ENCODE data around the gene P4HA2. TPM values are rescaled to one million over a fixed set of nuclear protein-coding genes. Genes with fewer than 3 reads are reported as not detected.

P4HA2 gene
- total RNA-seq, 2 experiments from 2014 or later = 17.3 to 18.6 TPM

DNA sequence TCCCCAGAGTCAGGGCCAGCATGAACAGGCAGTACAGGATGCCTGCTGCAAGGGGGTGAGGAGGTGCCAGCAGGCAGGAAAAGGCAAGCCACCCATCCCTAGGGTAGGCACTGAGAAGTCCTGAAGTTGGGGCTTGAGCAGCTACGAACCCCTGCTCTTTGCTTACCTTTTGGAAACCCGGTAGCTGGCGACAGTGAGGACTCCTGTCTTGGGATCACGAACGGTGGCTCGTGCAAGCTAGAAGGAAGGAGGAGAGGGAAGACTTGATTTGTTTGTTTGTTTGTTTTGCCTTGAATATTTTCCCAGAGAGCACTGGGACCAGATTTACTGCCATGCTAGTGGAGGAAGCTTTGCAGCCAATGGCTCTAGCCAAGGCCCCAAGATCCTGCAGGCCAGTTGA is 23.7 kb downstream of the P4HA2 start:
- POLR2A ChIA-PET = interaction anchor here (0.8 kb wide), 1 partner anchor 12 kb away, joined by 3 read pairs; no protein-coding TSS in a partner anchor
- Mint-ChIP-seq H3K9me3 (no peaks in the 10 kb centered on the region), H3K4me1 (ENCODE audit: low read depth) (peaks cover 3% of the 10 kb centered on the region), H3K36me3 (ENCODE audit: low read depth) (no peaks in the 10 kb centered on the region), H3K27ac (no peak overlapping the region), H3K4me3 (no peak overlapping the region), H3K27me3 (peaks cover 2% of the 10 kb centered on the region)
- ATAC-seq (no peak), DNase-seq (no peak)
- TF ChIP-seq, protein P1, sequence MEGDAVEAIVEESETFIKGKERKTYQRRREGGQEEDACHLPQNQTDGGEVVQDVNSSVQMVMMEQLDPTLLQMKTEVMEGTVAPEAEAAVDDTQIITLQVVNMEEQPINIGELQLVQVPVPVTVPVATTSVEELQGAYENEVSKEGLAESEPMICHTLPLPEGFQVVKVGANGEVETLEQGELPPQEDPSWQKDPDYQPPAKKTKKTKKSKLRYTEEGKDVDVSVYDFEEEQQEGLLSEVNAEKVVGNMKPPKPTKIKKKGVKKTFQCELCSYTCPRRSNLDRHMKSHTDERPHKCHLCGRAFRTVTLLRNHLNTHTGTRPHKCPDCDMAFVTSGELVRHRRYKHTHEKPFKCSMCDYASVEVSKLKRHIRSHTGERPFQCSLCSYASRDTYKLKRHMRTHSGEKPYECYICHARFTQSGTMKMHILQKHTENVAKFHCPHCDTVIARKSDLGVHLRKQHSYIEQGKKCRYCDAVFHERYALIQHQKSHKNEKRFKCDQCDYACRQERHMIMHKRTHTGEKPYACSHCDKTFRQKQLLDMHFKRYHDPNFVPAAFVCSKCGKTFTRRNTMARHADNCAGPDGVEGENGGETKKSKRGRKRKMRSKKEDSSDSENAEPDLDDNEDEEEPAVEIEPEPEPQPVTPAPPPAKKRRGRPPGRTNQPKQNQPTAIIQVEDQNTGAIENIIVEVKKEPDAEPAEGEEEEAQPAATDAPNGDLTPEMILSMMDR (IDR thresholded peaks at IDR 0.05) = no peak
- CTCF ChIA-PET = interaction anchor here (3.0 to 3.4 kb wide), 2 partner anchors 14 to 24 kb away, joined by 9 to 12 read pairs; no protein-coding TSS in a partner anchor
- intact Hi-C loops (cut with micrococcal nuclease) = loop anchor here (2.0 kb wide), 1 partner anchor 23 kb away; no protein-coding TSS in a partner anchor

GRCh38 chr5:132203464-132203818 is 24.2 kb downstream of the P4HA2 start:
- ChIA-PET CTCF (interaction anchor here (3.0 to 3.4 kb wide), 2 partner anchors 13 to 23 kb away, joined by 9 to 12 read pairs; no protein-coding TSS in a partner anchor), POLR2A (interaction anchor here (0.8 kb wide), 1 partner anchor 12 kb away, joined by 3 read pairs; no protein-coding TSS in a partner anchor)
- H3K27me3 Mint-ChIP-seq = peaks cover 2% of the 10 kb centered on the region
- DNase-seq (no peak), ATAC-seq (no peak)
- H3K9me3 Mint-ChIP-seq = no peaks in the 10 kb centered on the region
- TF ChIP-seq, protein P1 (IDR thresholded peaks at IDR 0.05) = no peak
- no peak overlapping the region for H3K27ac Mint-ChIP-seq
- H3K4me3 Mint-ChIP-seq = no peak overlapping the region
- H3K36me3 Mint-ChIP-seq (ENCODE audit: low read depth) = no peaks in the 10 kb centered on the region
- intact Hi-C loops (cut with micrococcal nuclease) = loop anchor here (2.0 kb wide), 1 partner anchor 23 kb away; no protein-coding TSS in a partner anchor
- H3K4me1 Mint-ChIP-seq (ENCODE audit: low read depth) = peaks cover 3% of the 10 kb centered on the region

GRCh38 chr5:132202711-132203463 is 24.8 kb downstream of the P4HA2 start:
- Mint-ChIP-seq H3K27ac (no peak overlapping the region), H3K4me3 (no peak overlapping the region), H3K36me3 (ENCODE audit: low read depth) (no peaks in the 10 kb centered on the region), H3K9me3 (no peaks in the 10 kb centered on the region), H3K4me1 (ENCODE audit: low read depth) (peaks cover 3% of the 10 kb centered on the region), H3K27me3 (peaks cover 2% of the 10 kb centered on the region)
- CTCF ChIA-PET = interaction anchor here (1.0 to 3.4 kb wide), 3 partner anchors 13 to 41 kb away, joined by 3 to 12 read pairs (median 9); no protein-coding TSS in a partner anchor
- TF ChIP-seq, protein P1 (IDR thresholded peaks at IDR 0.05) = no peak
- intact Hi-C loops (cut with micrococcal nuclease) = loop anchor here (2.0 kb wide), 1 partner anchor 22 kb away; no protein-coding TSS in a partner anchor
- ATAC-seq (no peak), DNase-seq (no peak)
- POLR2A ChIA-PET = no interaction called here

DNA sequence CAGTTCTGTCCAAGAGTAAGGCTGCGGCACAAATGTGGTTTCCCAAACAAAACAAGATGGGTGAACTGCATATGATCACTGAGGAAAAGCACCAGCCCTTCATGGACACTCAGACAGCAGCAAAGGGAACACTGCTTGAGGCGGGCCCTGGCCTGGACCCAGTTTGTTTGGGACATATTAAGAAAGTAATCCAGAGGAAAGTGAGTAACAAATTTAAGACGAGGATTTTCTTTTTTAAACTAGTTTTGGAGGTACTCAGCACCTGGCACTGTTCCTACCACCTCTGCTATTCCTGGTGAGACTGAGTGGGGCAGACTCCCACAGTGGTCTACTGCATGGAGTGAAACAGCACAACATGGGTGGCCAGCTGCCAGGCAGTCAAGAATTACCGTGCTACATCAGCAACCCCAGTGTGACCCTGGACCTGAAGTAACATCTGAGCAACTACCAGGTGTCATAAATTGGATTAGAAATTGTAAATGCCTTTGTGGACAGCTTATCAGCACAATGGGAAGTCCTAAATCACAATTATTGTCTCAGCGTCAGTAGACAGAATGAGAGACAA is 28.5 kb downstream of the P4HA2 start:
- DNase-seq = no peak
- intact Hi-C loops (cut with micrococcal nuclease) = no loop called here
- ATAC-seq = no peak
- TF ChIP-seq, protein P1 (IDR thresholded peaks at IDR 0.05) = no peak
- CTCF ChIA-PET = interaction anchor here (1.3 to 1.5 kb wide), 3 partner anchors 9 to 192 kb away, joined by 3 to 5 read pairs (median 5); no protein-coding TSS in a partner anchor
- H3K9me3 Mint-ChIP-seq = no peaks in the 10 kb centered on the region
- POLR2A ChIA-PET = no interaction called here
- peaks cover 3% of the 10 kb centered on the region for H3K4me1 Mint-ChIP-seq (ENCODE audit: low read depth)
- H3K27me3 Mint-ChIP-seq = peaks cover 2% of the 10 kb centered on the region
- no peak overlapping the region for H3K4me3 Mint-ChIP-seq
- H3K36me3 Mint-ChIP-seq (ENCODE audit: low read depth) = peaks cover 2% of the 10 kb centered on the region
- H3K27ac Mint-ChIP-seq = no peak overlapping the region

DNA sequence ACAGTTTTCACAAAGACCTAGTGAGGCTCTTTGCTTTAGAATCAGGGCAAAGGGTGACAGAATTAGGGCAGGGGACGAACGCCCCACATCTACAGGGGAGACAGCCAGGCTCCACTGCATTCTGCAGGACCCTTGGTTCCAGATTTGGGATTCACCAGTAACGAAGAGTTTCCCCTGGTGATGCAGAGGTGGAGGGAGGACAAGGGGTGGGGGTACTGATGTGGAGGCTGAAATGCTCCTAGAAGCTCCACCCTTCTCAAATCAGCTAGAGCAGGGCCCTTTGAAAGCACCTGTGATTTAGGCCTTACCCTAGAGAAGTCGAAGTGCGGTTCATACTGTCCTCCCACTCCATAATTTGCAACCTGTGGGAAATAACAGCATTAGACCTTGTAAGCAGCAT is 29.1 kb downstream of the P4HA2 start:
- H3K27me3 Mint-ChIP-seq = peaks cover 2% of the 10 kb centered on the region
- H3K9me3 Mint-ChIP-seq = no peaks in the 10 kb centered on the region
- ATAC-seq (no peak), DNase-seq (no peak)
- ChIA-PET CTCF (interaction anchor here (1.4 to 1.5 kb wide), 2 partner anchors 8 to 136 kb away, joined by 5 read pairs; no protein-coding TSS in a partner anchor), POLR2A (no interaction called here)
- peaks cover 2% of the 10 kb centered on the region for H3K36me3 Mint-ChIP-seq (ENCODE audit: low read depth)
- intact Hi-C loops (cut with micrococcal nuclease) = no loop called here
- H3K4me1 Mint-ChIP-seq (ENCODE audit: low read depth) = peaks cover 3% of the 10 kb centered on the region
- TF ChIP-seq, protein P1 (IDR thresholded peaks at IDR 0.05) = no peak
- H3K27ac Mint-ChIP-seq = no peak overlapping the region
- H3K4me3 Mint-ChIP-seq = no peak overlapping the region
